22Rv1 (cell line): Measurements from ENCODE around the gene FAM181A.

Experiments used
- H3K27ac ChIP-seq: fragments of 450-650 bp; 2 replicates; pipeline ENCODE4 v1.5.1; 2017
- CTCF ChIP-seq: fragments of 450-650 bp; IDR thresholded peaks from 2 replicates; pipeline ENCODE4 v1.5.1; 2017; ENCODE audit warnings: mild to moderate bottlenecking
- ZFX ChIP-seq: fragments of 450-650 bp; IDR thresholded peaks from 2 replicates; pipeline ENCODE4 v1.6.1; 2017; ENCODE audit warnings: antibody characterized with exemption, borderline replicate concordance

Gene FAM181A

GRCh38 chr14:93944348-93945069 lies 17.4 kb downstream of the FAM181A start:
- TF ChIP-seq ZFX (no peak), CTCF (no peak)
- H3K27ac ChIP-seq: no peak overlapping the region

GRCh38 chr14:93945070-93945399 lies 17.9 kb downstream of the FAM181A start:
- TF ChIP-seq CTCF (no peak), ZFX (no peak)
- no peak overlapping the region for H3K27ac ChIP-seq

- H3K27ac ChIP-seq: no peak overlapping the region
- no peak for TF ChIP-seq CTCF
- TF ChIP-seq ZFX: no peak
Observed at GRCh38 chr14:93946104-93946503, 19.0 kb downstream of the FAM181A start.

GRCh38 chr14:93946541-93947090 lies 19.5 kb downstream of the FAM181A start:
- TF ChIP-seq CTCF: no peak
- TF ChIP-seq ZFX: no peak

DNA sequence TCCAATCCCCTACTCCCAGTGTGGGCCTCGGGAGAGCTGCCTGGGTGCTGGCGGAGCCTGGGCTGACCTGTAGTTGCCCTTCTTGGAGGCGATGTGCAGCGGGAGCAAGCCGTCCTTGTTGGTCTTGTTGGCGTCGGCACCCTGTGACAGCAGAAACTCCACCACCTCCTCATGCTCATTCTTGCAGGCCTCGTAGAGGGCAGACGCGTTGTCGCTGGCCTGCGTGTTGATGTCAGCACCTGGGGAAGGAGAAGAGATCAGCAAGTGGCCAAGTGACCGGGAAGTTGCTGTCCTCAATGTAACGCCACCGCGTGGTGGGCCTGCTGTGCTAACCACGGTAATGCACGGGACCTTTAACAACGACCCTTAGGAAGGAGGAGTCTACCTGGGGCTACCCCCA lies 20.1 kb downstream of the FAM181A start:
- TF ChIP-seq ZFX (no peak), CTCF (0 out of 2 replicates have a peak, but pooled peaks have one; percentile 7)
- no peak overlapping the region for H3K27ac ChIP-seq

More at GRCh38 chr14:93946541-93947090, 19.5 kb downstream of the FAM181A start:
- no peak overlapping the region for H3K27ac ChIP-seq

GRCh38 chr14:93949511-93950075 lies 22.4 kb downstream of the FAM181A start:
- no peak overlapping the region for H3K27ac ChIP-seq
- TF ChIP-seq CTCF: no peak
- TF ChIP-seq ZFX: no peak
